IPS DF 6.9 (cell line): ENCODE measurements around the gene PARD3B.

ENCODE experiments used
- DNase-seq: peaks from one replicate; pipeline ENCODE4 v3.0.0-alpha.2; 2013; ENCODE audit warnings: low read depth, low spot score
- H3K27ac ChIP-seq: one replicate; pipeline ENCODE4 v1.5.1; 2013; ENCODE audit warnings: low read length, control low read depth
- H3K27me3 ChIP-seq: 2 replicates; pipeline ENCODE4 v1.6.1; 2013; ENCODE audit warnings: mild to moderate bottlenecking, low read length; ENCODE audit not compliant: control insufficient read depth, insufficient read depth
- H3K36me3 ChIP-seq: 2 replicates; pipeline ENCODE4 v1.6.1; 2013; ENCODE audit warnings: low read length; ENCODE audit not compliant: control insufficient read depth, insufficient read depth
- H3K4me1 ChIP-seq: 2 replicates; pipeline ENCODE4 v1.6.1; 2013; ENCODE audit warnings: low read length; ENCODE audit not compliant: control insufficient read depth, insufficient read depth
- H3K4me3 ChIP-seq: 2 replicates; pipeline ENCODE4 v1.5.1; 2013; ENCODE audit warnings: mild to moderate bottlenecking, low read length
- H3K9me3 ChIP-seq: 2 replicates; pipeline ENCODE4 v1.6.1; 2013; ENCODE audit warnings: low read length, inconsistent platforms; ENCODE audit not compliant: control insufficient read depth, insufficient read depth
- WGBS: extraction: QIAGEN DNeasy Blood & Tissue Kit; methylation state at CpG from one replicate; pipeline ENCODE4 v1.1.7; 2013; ENCODE audit warnings: mixed read lengths, missing lambda C conversion rate; ENCODE audit not compliant: insufficient read length, insufficient coverage; 5-methylcytosine and 5-hydroxymethylcytosine counted together

The PARD3B gene

DNA sequence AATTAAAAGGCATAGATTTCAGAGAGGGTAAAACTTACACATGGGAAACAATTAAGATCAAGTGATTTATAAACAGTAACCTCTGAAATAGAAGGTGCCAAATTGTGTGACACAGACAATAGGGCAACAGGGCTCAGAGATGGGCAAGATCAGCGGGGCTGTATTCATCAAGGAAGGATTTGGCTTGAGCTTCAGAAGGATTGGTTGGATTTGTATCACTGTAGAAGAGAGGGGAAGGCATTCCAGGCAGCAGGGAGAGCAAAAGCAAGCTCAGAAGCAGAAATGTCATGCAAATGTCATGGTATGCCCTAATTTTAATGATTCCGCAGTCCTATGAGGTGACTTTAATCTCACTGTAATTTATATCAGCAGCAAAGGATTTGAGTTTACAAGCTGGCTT, 722.0 kb downstream of the PARD3B start:
- WGBS: no CpG with 5 or more reads among the region's 2 CpGs

DNA sequence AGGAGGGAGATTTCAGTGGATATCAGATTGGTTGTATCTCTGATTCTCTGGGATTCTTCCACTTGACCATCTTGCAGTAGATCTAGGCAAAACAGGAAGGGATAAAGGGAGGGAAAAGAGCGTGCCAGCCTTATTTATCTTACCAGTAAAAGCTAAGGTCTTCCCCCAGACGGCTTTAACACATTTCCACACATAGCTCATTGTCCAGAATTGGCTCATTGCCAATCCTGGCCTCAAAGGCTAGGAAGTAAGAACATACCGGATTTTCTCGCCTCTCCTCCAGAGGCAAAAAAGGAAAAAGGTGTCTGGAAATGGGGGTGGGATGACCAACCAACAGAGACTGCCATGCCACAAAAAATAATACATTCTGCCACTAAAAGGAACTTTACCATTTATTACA, 725.4 kb downstream of the PARD3B start:
- H3K27ac ChIP-seq: no peak overlapping the region
- H3K27me3 ChIP-seq: no peaks in the 10 kb centered on the region
- H3K4me3 ChIP-seq: no peak overlapping the region
- peaks cover 8% of the 10 kb centered on the region; the same call in 1 of the 2 replicates for H3K4me1 ChIP-seq
- no CpG with 5 or more reads among the region's 4 CpGs for WGBS
- DNase-seq: no peak
- no peaks in the 10 kb centered on the region for H3K9me3 ChIP-seq
- no peaks in the 10 kb centered on the region for H3K36me3 ChIP-seq

More for the DNA sequence above, 722.0 kb downstream of the PARD3B start:
- Histone ChIP-seq H3K4me3 (no peak overlapping the region), H3K9me3 (no peaks in the 10 kb centered on the region), H3K4me1 (peaks cover 1% of the 10 kb centered on the region; the same call in 1 of the 2 replicates), H3K36me3 (no peaks in the 10 kb centered on the region), H3K27me3 (no peaks in the 10 kb centered on the region), H3K27ac (no peak overlapping the region)
- DNase-seq: no peak

DNA sequence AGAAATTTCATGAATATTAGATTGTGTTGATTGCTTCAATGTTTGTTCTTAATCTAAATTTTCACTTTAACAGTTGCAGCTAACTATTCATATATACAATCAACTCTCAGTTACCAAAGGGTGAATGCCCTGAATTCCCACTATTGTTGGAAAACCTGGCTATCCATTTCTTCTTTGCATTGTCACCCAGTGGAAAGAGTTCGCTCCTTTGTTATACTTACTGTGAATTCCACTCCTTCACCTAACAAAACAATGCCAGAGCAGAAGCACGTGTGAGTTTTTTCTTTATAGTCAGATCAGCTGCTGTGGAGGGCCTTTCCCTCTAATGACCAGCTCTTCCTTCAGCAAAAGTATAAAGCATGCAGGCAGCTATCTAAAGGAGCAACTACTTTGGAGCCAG, 727.9 kb downstream of the PARD3B start:
- Histone ChIP-seq H3K9me3 (no peaks in the 10 kb centered on the region), H3K4me3 (no peak overlapping the region), H3K27me3 (no peaks in the 10 kb centered on the region), H3K36me3 (no peaks in the 10 kb centered on the region; the same call in 1 of the 2 replicates), H3K4me1 (peaks cover 10% of the 10 kb centered on the region; the same call in 1 of the 2 replicates), H3K27ac (no peak overlapping the region)
- no CpG with 5 or more reads among the region's 2 CpGs for WGBS
- DNase-seq: no peak

DNA sequence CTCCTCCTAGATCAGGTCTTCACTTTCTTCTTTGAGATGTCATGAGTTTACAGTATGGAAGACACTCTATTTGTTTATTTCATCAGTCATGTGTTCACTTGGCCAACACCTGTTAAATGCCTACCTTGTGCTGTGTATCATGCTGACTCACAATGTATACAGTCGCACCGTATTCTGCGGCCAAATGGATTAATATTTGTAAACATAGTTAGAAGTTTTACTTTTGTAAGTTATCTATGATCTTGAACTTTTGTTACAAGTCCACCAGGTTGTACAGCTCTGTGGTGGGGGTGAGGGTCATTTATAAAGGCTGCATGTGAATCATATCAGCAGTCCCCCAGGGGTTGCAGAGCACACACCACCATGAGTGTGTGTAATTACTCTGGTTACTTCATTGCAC, 728.4 kb downstream of the PARD3B start:
- no CpG with 5 or more reads among the region's 3 CpGs for WGBS
- Histone ChIP-seq H3K4me1 (peaks cover 10% of the 10 kb centered on the region; the same call in 1 of the 2 replicates), H3K36me3 (no peaks in the 10 kb centered on the region; the same call in 1 of the 2 replicates), H3K27ac (no peak overlapping the region), H3K9me3 (no peaks in the 10 kb centered on the region), H3K4me3 (no peak overlapping the region), H3K27me3 (no peaks in the 10 kb centered on the region)
- DNase-seq: no peak

DNA sequence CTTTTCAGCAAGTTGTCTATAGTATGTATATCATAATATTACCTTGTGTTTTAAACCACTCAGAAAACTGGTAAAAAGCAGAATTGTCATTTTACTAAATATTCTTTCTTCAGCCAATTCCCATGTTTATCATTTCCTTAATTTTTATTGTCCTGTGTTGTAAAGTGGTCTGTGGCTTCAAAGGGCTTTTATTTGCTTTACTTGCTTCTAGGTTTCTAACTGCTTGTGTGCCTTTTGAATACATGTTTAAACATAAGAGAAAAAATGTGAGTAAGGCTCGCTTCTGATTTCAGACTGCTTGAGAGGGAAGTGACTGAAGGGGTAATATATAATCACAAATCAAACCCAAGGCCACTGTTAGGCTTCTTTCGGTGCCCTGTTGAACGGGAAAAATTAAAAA, 729.5 kb downstream of the PARD3B start:
- no peak overlapping the region for H3K27ac ChIP-seq
- peaks cover 10% of the 10 kb centered on the region; the same call in 1 of the 2 replicates for H3K4me1 ChIP-seq
- no peak overlapping the region for H3K4me3 ChIP-seq
- WGBS: no CpG with 5 or more reads among the region's 3 CpGs
- no peaks in the 10 kb centered on the region; the same call in 1 of the 2 replicates for H3K36me3 ChIP-seq
- H3K27me3 ChIP-seq: no peaks in the 10 kb centered on the region
- H3K9me3 ChIP-seq: no peaks in the 10 kb centered on the region
- no peak for DNase-seq

DNA sequence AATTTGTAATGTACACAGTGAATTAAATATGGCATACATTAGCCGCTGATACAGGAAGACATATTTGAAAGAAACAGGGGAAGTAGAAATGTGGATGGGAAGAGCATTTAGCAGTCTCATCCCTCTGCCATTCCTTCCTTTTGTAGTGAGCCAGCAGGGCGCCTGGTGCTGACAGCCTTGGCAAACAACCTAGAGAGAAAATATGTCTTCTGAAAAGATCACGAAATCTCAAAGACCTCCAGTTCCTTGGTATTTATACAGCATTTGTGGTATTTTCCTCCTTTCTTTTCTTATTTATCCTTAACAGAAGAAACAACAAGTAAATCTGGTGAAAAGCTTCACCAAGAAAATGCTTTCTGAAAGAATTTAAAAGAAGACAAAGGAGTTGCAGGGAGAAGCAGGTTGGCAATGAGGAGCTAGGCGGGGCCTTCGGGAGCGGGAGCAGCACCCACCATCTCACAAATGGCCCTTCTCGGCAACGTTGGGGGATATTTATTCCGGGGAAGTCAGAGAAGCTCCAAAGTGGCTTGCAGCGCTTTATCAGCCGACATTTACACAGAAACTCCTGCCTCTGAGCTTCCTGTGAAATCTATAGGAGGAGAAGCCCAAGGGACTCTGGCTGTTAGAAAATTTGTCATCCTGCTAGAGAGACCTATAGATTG, 731.0 kb downstream of the PARD3B start:
- Histone ChIP-seq H3K4me1 (peaks cover 12% of the 10 kb centered on the region; the same call in 1 of the 2 replicates), H3K4me3 (no peak overlapping the region), H3K36me3 (no peaks in the 10 kb centered on the region; the same call in 1 of the 2 replicates), H3K9me3 (no peaks in the 10 kb centered on the region), H3K27me3 (no peaks in the 10 kb centered on the region), H3K27ac (no peak overlapping the region)
- no peak for DNase-seq
- WGBS: no CpG with 5 or more reads among the region's 11 CpGs

DNA sequence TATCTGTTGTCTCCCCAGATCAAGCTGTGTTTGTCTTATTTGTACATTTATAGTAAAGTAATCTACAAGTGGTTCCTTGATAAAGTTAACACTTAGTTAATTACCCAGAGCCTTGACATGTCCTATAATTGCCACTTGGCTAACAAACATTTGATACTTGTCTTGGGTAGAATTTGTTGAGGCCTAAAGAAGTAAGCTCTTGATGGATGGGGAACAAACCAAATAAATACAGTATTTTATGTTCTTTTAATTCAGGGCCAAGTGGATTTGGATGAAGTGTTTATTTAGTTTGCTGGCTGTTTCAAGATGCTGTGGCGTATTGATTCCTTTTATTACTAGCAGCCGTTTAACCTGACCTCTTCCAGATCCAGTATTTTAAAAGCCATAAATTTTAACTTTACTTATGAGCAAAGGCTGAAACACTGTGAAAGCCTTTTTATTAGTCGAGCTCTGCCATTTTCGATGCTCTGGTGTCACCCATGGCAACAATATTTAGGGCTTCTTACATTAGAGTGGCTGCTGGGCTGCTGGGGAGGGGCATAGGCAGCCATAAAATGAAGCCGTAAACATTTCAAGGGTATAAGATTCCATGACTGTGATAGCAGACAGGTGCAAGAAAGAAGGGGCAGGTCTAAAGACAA, 735.4 kb downstream of the PARD3B start:
- Histone ChIP-seq H3K9me3 (no peaks in the 10 kb centered on the region), H3K27me3 (no peaks in the 10 kb centered on the region), H3K4me3 (no peak overlapping the region), H3K36me3 (no peaks in the 10 kb centered on the region; the same call in 1 of the 2 replicates), H3K4me1 (peaks cover 7% of the 10 kb centered on the region; the same call in 1 of the 2 replicates), H3K27ac (no peak overlapping the region)
- no peak for DNase-seq
- WGBS: no CpG with 5 or more reads among the region's 5 CpGs

DNA sequence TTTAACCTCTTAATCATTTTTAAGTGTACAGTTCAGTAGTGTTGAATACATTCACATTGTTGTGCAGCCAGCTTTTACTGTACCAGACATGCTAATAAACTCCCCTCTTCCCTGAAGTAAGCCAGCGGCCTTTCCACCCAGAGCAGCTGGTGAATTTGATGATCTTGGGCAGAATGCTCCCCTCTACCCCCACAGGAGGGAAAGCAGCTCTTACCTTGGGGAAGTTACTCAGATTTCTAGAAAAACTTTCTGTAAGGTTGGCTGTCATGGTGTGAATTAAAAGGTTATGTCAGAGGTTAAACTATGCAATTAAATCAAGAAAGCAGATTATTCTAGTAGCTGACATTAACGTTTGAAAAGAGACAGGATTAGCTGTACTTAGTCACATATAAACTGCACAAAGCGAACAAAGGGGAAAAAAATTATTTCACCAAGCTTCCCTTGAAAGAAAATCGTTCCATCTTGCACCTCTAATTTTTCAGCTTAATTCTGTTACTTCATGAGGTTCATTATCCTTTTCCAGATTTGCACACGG, 738.5 kb downstream of the PARD3B start:
- no CpG with 5 or more reads among the region's 5 CpGs for WGBS
- Histone ChIP-seq H3K9me3 (no peaks in the 10 kb centered on the region), H3K4me3 (no peak overlapping the region), H3K36me3 (no peaks in the 10 kb centered on the region), H3K27ac (no peak overlapping the region), H3K27me3 (no peaks in the 10 kb centered on the region), H3K4me1 (peaks cover 3% of the 10 kb centered on the region; the same call in 1 of the 2 replicates)
- no peak for DNase-seq

DNA sequence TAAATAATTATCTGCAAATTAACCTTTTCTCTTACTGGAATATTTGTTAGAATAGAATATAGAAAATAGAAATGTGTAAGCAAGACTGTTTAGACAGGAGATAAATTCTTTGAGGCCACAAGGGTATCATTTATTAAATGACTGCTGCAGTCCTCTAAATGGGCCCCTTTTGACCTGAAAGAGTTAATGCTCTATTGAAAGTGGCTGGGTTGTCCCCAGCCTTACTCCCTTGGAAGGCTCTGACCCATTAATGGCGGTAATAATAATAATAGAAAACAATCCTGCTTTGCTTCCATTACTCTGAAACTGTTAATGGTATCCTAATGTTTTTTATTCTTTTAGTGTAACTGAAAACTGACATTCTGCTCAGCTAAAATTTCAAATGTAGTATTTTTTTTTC, 739.1 kb downstream of the PARD3B start:
- Histone ChIP-seq H3K9me3 (no peaks in the 10 kb centered on the region), H3K4me1 (peaks cover 3% of the 10 kb centered on the region; the same call in 1 of the 2 replicates), H3K27ac (no peak overlapping the region), H3K27me3 (no peaks in the 10 kb centered on the region), H3K36me3 (no peaks in the 10 kb centered on the region), H3K4me3 (no peak overlapping the region)
- WGBS: no CpG with 5 or more reads among the region's 1 CpG
- DNase-seq: no peak

DNA sequence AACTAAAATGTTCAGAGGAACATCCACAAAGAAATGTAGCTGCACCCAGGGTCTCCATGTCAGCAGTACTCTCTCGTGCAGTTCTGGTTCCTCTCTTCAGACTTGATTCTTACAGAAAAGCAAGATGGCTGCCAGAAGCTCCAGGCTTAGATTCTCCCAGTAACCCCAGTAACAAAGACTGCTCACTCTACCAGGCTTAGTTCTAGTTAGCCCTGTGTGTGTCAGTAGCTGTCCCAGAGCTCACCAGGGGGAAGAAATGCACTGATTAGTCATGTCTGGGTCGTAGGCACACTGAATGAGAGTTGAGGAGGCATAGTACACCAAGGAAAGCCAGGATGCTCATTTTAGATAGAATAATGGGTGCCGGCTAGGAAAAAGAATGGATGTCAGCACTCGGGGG, 742.0 kb downstream of the PARD3B start:
- no CpG with 5 or more reads among the region's 4 CpGs for WGBS
- H3K9me3 ChIP-seq: no peaks in the 10 kb centered on the region
- H3K4me1 ChIP-seq: no peaks in the 10 kb centered on the region; the same call in 1 of the 2 replicates
- no peaks in the 10 kb centered on the region; the same call in 1 of the 2 replicates for H3K36me3 ChIP-seq
- no peak overlapping the region for H3K4me3 ChIP-seq
- no peak overlapping the region for H3K27ac ChIP-seq
- H3K27me3 ChIP-seq: no peaks in the 10 kb centered on the region
- DNase-seq: no peak
